HK-2 (cell line): ENCODE data around the gene NECTIN1.
"Not testable (repeated sequence)": the region's sequence is repeated elsewhere in the genome, so short reads cannot be mapped to it uniquely, and the experiment has no call there.

Source experiments
- DNase-seq: peaks from one replicate; pipeline ENCODE4 v3.0.0-alpha.2; 2018; ENCODE audit not compliant: unreplicated experiment

NECTIN1 gene

GRCh38 chr11:119618208-119618909 is 110.6 kb downstream of the NECTIN1 start:
- no peak for DNase-seq

- no peak for DNase-seq
Measured at GRCh38 chr11:119617340-119617713, 111.7 kb downstream of the NECTIN1 start.

- no peak for DNase-seq
Measured at GRCh38 chr11:119616586-119617339, 112.2 kb downstream of the NECTIN1 start.

- DNase-seq: no peak
Measured at GRCh38 chr11:119615882-119616196, 113.2 kb downstream of the NECTIN1 start.

GRCh38 chr11:119615003-119615881 is 113.8 kb downstream of the NECTIN1 start:
- DNase-seq: peak; percentile 74

GRCh38 chr11:119614222-119615002 is 114.6 kb downstream of the NECTIN1 start:
- no peak for DNase-seq

- DNase-seq: no peak
Measured at GRCh38 chr11:119612814-119613213, 116.2 kb downstream of the NECTIN1 start.

GRCh38 chr11:119610836-119611426 is 118.1 kb downstream of the NECTIN1 start:
- no peak for DNase-seq

GRCh38 chr11:119608781-119609180 is 120.2 kb downstream of the NECTIN1 start:
- DNase-seq: no peak

DNA sequence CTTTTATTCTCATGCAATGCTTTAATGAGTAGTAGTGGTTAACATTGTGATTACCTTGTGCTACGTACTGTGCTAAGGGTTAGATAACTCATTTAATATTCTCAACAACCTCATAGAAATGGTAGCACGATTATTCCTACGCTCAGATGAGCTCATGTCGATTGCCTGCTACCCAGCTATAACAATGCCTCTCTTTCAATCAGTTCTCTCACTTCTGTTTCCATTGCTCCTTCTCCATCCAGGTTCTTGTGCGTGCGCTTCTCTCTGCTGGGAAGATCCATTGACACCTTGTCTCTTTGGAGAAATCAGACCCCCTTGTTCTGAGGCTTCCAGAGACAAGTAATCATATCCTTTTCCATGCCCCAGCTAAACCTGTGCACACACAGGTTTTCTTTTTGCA is 120.8 kb downstream of the NECTIN1 start:
- DNase-seq: no peak

DNA sequence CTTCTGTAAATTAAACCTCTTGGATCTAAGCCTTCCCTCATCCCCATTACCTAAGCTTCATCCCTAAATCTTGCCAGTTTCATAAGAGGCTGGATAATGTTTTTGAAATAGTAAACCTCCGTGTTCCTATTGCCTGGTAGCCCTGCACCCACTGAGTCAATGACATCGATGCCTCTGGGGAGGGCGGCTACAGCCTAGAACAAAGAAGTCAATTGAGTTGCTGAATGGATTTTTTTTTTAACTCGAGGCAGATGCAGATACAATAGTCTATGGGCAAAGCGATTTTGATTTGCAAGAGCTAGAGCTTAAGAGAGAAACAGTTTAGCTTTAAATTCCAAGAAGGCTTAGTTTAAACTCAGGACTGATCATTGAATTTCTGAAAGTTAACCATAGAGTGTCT is 121.3 kb downstream of the NECTIN1 start:
- no peak for DNase-seq

DNA sequence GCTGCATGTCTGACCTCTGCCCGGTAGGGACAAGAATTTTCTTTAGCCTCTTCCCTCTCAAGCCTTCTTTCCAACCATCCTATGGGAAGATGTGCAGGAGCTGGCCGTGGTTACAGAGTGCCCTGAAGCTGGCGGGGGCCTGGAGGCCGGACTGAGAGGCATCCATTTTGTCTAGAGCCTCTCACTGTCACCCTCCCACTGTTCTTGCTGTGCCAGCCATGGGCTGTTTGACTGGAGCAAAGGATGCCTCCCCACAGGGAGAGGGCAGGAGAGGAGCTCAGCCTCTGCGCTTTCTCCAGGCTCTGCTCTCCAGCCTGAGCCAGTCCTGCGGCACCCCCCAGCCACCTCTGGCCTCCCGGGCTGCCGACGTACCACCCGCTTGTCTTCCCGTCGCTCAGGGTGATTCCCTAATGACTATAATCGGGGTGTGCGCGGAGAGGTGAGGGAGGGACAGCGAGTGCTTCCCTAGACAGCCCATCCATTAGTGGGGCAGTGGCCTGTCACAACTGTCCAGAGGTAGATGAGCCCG is 123.8 kb downstream of the NECTIN1 start:
- no peak for DNase-seq

DNA sequence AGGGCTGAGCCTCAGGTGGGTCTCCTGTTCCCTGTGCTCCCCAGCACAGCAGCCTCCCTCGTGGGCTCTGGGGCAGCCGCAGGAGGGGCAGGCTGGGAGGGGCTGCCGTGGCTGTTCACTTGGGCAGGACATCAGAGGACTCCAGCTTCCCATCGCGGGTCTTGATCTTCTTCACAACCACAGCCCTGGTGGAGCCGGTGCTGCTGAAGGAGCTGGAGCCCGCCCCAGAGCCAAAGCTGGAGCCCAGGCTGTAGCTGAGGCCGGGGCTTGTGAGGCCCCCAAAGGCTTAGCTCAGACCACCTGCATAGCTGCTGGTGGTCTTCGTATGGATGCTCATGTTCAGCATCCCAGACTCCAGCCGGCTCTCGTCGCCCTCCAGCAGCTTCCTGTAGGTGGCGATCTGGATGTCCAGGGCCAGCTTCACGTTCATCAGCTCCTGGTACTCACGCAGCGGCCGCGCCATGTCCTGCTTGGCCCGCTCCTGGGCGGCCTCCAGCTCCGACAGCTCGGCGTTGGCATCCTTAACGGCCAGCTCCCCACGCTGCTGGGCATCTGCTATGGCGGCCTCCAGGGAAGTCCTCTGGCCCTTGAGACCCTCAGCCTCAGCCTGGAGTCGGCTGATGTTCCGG is 126.1 kb downstream of the NECTIN1 start:
- DNase-seq: no peak

DNA sequence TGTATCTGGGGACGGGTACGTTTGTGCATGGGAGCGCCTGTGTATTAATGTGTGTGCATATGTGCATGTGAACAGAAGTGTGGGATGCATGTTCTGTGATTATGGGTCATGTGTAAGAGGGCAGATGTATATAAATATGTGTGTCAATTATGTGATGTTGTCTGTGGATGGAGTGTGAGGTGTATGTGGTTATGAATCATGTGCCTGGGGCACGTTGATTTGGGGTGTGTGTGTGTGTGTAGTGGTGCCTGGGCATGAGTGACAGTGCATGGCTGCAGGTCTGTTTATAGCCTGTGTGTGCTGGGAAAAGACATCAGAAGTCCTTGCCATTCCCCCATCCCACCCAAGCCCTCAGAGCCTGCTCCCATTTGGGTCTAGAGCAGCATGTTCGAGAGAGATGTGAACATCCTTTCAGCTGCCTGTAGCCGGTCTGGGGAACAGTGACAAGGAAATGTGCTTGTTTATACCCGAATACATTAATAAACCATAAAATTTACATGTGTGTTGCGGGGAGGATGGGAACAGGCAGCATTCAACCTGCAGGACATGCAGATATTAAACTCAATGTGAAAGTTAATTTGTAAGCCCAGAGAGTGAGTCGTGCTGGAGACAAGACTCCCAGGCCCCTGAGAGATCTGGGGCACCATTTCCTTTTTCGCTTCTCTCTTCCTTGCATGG is 129.0 kb downstream of the NECTIN1 start:
- no peak for DNase-seq

- not testable (repeated sequence) for DNase-seq
Measured at GRCh38 chr11:119595941-119596340, 133.1 kb downstream of the NECTIN1 start.

GRCh38 chr11:119594639-119595249 is 134.3 kb downstream of the NECTIN1 start:
- peak; percentile 38 for DNase-seq

GRCh38 chr11:119593346-119593745 is 135.7 kb downstream of the NECTIN1 start:
- DNase-seq: no peak

- no peak for DNase-seq
Measured at GRCh38 chr11:119592642-119593041, 136.4 kb downstream of the NECTIN1 start.

- no peak for DNase-seq
Measured at GRCh38 chr11:119591836-119592310, 137.1 kb downstream of the NECTIN1 start.
